ENCODE results near the gene USP37. TPM values are rescaled to one million over a fixed set of nuclear protein-coding genes. Genes with fewer than 3 reads are reported as not detected.

Gene USP37
- total RNA-seq, 1 experiment from 2014 or later, result 23.5 TPM

DNA sequence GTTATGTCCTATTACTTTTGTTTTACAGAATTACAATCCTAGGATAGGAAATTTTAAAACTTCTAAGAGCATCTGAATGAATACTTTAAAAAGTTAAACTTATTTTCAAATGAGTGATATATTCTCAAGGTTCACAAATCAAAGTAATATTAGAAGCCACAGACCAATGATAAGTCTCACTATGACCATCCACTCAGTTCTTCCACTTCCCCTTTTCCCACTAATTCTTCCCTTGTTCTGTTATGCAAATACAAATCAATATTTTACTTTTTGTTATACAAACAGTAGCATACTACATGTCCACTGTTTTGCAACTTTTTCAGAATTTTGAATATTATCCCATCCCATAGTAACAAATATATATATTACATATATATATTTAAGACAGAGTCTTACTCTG lies 20.2 kb downstream of the USP37 start:
- ATAC-seq, result no peak
- Histone ChIP-seq H3K27me3 (ENCODE audit: insufficient read depth, low read length) (no peaks in the 10 kb centered on the region), H3K4me3 (replicated peaks in 1 of 2; ENCODE audit: low read depth in 1 of 2, low read length in 2 of 2) (no peak overlapping the region), H3K9me2 (ENCODE audit: insufficient read depth) (no peaks in the 10 kb centered on the region), H2AFZ (ENCODE audit: low read depth, low read length, poor library complexity, severe bottlenecking) (no peak overlapping the region), H3K4me1 (ENCODE audit: control insufficient read depth in 1 of 2, insufficient read depth in 2 of 2, low read length in 2 of 2) (no peaks in the 10 kb centered on the region), H3K36me3 (ENCODE audit: control insufficient read depth in 1 of 2, insufficient read depth in 2 of 2, low read length in 2 of 2) (peaks cover 29 to 46% of the 10 kb centered on the region in 2 experiments), H3K4me2 (ENCODE audit: low read length) (no peak overlapping the region), H3K79me2 (ENCODE audit: insufficient read depth, low read length) (no peaks in the 10 kb centered on the region), H3K9ac (ENCODE audit: low read length) (no peak overlapping the region), H3K9me3 (ENCODE audit: control insufficient read depth in 1 of 2, insufficient read depth in 1 of 2, low read depth in 1 of 2, low read length in 2 of 2) (no peaks in the 10 kb centered on the region), H4K20me1 (ENCODE audit: insufficient read depth) (no peaks in the 10 kb centered on the region), H3K27ac (ENCODE audit: low read depth, low read length) (no peak overlapping the region)
- intact Hi-C loops (cut with micrococcal nuclease), result no loop called here
- POLR2A ChIA-PET, result no interaction called here
- DNase-seq (ENCODE audit: low read depth, low spot score), result no peak
- CTCF ChIA-PET, result no interaction called here
- RAD21 ChIA-PET (ENCODE audit: low non-redundant PET in 1 of 2, low total read pairs in 2 of 2, uncharacterized antibody in 2 of 2, unreplicated experiment in 2 of 2), result no interaction called here
- no peak for TF ChIP-seq ZFX (IDR thresholded peaks at IDR 0.05)
- TF ChIP-seq TCF7L2 (IDR thresholded peaks at IDR 0.05; ENCODE audit: borderline replicate concordance, extremely low read depth, insufficient read depth, insufficient read length), result no peak
- TF ChIP-seq EGR1 (IDR thresholded peaks at IDR 0.05; ENCODE audit: low read depth), result no peak
- no peak for TF ChIP-seq CBX3 (IDR thresholded peaks at IDR 0.05; ENCODE audit: low read depth)
- TF ChIP-seq JUND (IDR thresholded peaks at IDR 0.05), result no peak
- TF ChIP-seq, protein P1, sequence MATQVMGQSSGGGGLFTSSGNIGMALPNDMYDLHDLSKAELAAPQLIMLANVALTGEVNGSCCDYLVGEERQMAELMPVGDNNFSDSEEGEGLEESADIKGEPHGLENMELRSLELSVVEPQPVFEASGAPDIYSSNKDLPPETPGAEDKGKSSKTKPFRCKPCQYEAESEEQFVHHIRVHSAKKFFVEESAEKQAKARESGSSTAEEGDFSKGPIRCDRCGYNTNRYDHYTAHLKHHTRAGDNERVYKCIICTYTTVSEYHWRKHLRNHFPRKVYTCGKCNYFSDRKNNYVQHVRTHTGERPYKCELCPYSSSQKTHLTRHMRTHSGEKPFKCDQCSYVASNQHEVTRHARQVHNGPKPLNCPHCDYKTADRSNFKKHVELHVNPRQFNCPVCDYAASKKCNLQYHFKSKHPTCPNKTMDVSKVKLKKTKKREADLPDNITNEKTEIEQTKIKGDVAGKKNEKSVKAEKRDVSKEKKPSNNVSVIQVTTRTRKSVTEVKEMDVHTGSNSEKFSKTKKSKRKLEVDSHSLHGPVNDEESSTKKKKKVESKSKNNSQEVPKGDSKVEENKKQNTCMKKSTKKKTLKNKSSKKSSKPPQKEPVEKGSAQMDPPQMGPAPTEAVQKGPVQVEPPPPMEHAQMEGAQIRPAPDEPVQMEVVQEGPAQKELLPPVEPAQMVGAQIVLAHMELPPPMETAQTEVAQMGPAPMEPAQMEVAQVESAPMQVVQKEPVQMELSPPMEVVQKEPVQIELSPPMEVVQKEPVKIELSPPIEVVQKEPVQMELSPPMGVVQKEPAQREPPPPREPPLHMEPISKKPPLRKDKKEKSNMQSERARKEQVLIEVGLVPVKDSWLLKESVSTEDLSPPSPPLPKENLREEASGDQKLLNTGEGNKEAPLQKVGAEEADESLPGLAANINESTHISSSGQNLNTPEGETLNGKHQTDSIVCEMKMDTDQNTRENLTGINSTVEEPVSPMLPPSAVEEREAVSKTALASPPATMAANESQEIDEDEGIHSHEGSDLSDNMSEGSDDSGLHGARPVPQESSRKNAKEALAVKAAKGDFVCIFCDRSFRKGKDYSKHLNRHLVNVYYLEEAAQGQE (IDR thresholded peaks at IDR 0.05; ENCODE audit: low read depth), result no peak
- TF ChIP-seq RAD21 (IDR thresholded peaks at IDR 0.05; ENCODE audit: low read depth), result no peak
- TF ChIP-seq YY1 (IDR thresholded peaks at IDR 0.05; ENCODE audit: extremely low read depth, insufficient replicate concordance, low read depth, low read length), result no peak
- no peak for TF ChIP-seq POLR2AphosphoS5 (IDR thresholded peaks at IDR 0.05; ENCODE audit: low read depth, low read length)
- TF ChIP-seq, protein P2, sequence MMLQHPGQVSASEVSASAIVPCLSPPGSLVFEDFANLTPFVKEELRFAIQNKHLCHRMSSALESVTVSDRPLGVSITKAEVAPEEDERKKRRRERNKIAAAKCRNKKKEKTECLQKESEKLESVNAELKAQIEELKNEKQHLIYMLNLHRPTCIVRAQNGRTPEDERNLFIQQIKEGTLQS (IDR thresholded peaks at IDR 0.05), result no peak
- TF ChIP-seq, protein P3, sequence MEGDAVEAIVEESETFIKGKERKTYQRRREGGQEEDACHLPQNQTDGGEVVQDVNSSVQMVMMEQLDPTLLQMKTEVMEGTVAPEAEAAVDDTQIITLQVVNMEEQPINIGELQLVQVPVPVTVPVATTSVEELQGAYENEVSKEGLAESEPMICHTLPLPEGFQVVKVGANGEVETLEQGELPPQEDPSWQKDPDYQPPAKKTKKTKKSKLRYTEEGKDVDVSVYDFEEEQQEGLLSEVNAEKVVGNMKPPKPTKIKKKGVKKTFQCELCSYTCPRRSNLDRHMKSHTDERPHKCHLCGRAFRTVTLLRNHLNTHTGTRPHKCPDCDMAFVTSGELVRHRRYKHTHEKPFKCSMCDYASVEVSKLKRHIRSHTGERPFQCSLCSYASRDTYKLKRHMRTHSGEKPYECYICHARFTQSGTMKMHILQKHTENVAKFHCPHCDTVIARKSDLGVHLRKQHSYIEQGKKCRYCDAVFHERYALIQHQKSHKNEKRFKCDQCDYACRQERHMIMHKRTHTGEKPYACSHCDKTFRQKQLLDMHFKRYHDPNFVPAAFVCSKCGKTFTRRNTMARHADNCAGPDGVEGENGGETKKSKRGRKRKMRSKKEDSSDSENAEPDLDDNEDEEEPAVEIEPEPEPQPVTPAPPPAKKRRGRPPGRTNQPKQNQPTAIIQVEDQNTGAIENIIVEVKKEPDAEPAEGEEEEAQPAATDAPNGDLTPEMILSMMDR (IDR thresholded peaks at IDR 0.05 in 2 of 3, conservative IDR thresholded peaks at IDR 0.05 in 1 of 3; ENCODE audit: borderline replicate concordance in 1 of 3, insufficient read depth in 1 of 3, low read depth in 2 of 3, low read length in 2 of 3), result no peak
- TF ChIP-seq, protein P4, sequence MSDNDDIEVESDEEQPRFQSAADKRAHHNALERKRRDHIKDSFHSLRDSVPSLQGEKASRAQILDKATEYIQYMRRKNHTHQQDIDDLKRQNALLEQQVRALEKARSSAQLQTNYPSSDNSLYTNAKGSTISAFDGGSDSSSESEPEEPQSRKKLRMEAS (IDR thresholded peaks at IDR 0.05), result no peak
- no TSS peak for BruUV-seq (replicated peaks)

Measured in HCT116 (cell line).